Astrocyte (in vitro differentiated cells and primary cell): ENCODE data around the gene RABGAP1L.

Experiments
- EZH2 ChIP-seq: IDR thresholded peaks from 2 replicates; pipeline ENCODE4 v1.6.1; 2012; ENCODE audit warnings: mild to moderate bottlenecking, low read length, inconsistent platforms; ENCODE audit not compliant: insufficient read depth
- TF ChIP-seq, protein P1 (sequence below): IDR thresholded peaks from 2 replicates; pipeline ENCODE4 v1.5.1; 2011; ENCODE audit warnings: low read depth, mild to moderate bottlenecking, inconsistent platforms, low read length, moderate library complexity; ENCODE audit not compliant: insufficient read depth

DNA sequence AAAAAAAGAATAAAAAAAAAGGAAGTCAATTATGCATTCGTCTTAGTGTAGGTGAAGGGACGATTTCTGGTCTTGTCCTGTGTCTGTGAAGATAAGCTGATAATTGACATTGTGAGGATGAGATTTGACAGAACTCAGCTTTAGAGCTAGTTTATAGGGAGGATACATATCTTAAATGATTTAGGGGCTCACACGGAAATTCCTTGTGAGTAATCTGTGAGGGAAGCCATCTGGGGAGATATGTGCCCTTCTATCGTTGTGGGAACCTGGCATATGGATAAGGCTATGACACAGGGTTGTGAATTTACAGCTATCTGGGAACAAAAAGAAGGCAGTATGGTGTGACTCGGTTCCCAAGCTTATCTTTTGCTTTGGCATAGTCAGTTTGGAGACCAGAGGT lies 71.1 kb downstream of the RABGAP1L start:
- TF ChIP-seq, protein P1, sequence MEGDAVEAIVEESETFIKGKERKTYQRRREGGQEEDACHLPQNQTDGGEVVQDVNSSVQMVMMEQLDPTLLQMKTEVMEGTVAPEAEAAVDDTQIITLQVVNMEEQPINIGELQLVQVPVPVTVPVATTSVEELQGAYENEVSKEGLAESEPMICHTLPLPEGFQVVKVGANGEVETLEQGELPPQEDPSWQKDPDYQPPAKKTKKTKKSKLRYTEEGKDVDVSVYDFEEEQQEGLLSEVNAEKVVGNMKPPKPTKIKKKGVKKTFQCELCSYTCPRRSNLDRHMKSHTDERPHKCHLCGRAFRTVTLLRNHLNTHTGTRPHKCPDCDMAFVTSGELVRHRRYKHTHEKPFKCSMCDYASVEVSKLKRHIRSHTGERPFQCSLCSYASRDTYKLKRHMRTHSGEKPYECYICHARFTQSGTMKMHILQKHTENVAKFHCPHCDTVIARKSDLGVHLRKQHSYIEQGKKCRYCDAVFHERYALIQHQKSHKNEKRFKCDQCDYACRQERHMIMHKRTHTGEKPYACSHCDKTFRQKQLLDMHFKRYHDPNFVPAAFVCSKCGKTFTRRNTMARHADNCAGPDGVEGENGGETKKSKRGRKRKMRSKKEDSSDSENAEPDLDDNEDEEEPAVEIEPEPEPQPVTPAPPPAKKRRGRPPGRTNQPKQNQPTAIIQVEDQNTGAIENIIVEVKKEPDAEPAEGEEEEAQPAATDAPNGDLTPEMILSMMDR = no peak
- no peak for TF ChIP-seq EZH2
